Stimulated activated CD8-positive, alpha-beta memory T cell treated with anti-CD3 and anti-CD28 coated beads, Interleukin-15, amount 100 ng/mL, for 1 hour (primary cell): ENCODE measurements around the gene CYB5A.

Experiments used
- DNase-seq: peaks from one replicate; pipeline ENCODE4 v3.0.0-alpha.2; 2020; ENCODE audit warnings: low read depth

The CYB5A gene

GRCh38 chr18:74213429-74213828 is 78.3 kb downstream of the CYB5A start:
- DNase-seq: no peak

- no peak for DNase-seq
These were observed 87.1 kb downstream of the CYB5A start for GRCh38 chr18:74204526-74205152.

GRCh38 chr18:74203811-74204210 is 88.0 kb downstream of the CYB5A start:
- no peak for DNase-seq
